ENCODE data around the gene GLDC.

DNA sequence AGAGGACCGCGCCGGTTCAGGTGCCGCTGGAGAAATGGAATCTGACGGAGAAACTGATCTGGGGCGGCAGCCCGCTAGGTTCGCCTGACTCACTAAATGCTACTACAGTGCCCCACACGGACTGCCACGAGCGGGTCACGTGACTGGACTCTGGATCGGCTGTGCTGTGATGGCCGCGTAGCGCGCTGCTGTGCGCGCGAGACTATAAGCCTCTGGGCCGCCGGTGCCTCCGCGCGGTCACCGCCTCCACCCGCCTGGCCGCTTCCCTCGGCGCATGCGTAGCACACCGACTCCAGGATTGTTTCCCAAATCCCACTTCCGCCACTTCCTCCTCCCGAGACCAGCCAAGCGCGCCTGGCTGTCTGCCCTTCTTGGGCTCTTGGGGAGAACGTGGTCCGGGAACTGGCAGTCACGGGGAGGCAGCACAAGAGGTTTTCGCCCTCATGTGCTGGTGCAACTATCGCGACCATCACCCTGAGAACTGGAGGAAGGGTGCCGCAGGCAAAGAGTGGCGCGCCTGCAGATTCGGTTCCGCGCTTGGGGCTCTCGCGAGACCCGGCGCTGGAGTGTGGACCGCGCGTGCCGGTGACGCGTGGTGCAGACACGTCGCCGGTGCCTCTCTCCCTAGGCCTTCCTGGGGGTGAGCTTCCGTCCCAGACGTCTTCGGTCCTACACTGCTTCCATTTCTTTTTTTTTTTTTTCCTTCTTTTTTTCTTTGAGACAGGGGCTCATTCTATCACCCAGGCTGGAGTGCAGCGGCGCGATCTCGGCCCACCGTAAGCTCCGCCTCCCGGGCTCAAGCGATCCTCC lies 35.8 kb upstream of the GLDC start:
- TF ChIP-seq, protein P1, sequence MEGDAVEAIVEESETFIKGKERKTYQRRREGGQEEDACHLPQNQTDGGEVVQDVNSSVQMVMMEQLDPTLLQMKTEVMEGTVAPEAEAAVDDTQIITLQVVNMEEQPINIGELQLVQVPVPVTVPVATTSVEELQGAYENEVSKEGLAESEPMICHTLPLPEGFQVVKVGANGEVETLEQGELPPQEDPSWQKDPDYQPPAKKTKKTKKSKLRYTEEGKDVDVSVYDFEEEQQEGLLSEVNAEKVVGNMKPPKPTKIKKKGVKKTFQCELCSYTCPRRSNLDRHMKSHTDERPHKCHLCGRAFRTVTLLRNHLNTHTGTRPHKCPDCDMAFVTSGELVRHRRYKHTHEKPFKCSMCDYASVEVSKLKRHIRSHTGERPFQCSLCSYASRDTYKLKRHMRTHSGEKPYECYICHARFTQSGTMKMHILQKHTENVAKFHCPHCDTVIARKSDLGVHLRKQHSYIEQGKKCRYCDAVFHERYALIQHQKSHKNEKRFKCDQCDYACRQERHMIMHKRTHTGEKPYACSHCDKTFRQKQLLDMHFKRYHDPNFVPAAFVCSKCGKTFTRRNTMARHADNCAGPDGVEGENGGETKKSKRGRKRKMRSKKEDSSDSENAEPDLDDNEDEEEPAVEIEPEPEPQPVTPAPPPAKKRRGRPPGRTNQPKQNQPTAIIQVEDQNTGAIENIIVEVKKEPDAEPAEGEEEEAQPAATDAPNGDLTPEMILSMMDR (IDR thresholded peaks at IDR 0.05; ENCODE audit: low read depth, low read length) = no peak
- no peak for TF ChIP-seq EZH2phosphoT487 (IDR thresholded peaks at IDR 0.05; ENCODE audit: low read depth)

All from OCI-LY3 (cell line).